Tibial nerve (tissue), 4 donors: ENCODE data around the gene MUC21.

Experiments
- EP300 ChIP-seq, 2 donors: sonication (generic); formaldehyde crosslinking; IDR thresholded peaks; one replicate each; pipeline ENCODE4 v1.6.1; 2017; ENCODE audit warnings: antibody characterized with exemption in 2 of 2, mild to moderate bottlenecking in 1 of 2
- POLR2A ChIP-seq, 2 donors: fragments of 450-650 bp; IDR thresholded peaks; one replicate each; pipeline ENCODE4 v1.6.1; 2017; ENCODE audit warnings: antibody characterized with exemption in 2 of 2, mild to moderate bottlenecking in 2 of 2, moderate library complexity in 2 of 2
- TF ChIP-seq, protein P1 (sequence below), 5 experiments: fragments of 200-600 bp in 3 of 5; fragments of 450-650 bp in 2 of 5; sonication (generic) in 3 of 5; IDR thresholded peaks; one replicate each; pipeline ENCODE4 v1.5.1; 2016 to 2019; ENCODE audit warnings: antibody characterized with exemption in 5 of 5, mild to moderate bottlenecking in 3 of 5, moderate library complexity in 2 of 5

DNA sequence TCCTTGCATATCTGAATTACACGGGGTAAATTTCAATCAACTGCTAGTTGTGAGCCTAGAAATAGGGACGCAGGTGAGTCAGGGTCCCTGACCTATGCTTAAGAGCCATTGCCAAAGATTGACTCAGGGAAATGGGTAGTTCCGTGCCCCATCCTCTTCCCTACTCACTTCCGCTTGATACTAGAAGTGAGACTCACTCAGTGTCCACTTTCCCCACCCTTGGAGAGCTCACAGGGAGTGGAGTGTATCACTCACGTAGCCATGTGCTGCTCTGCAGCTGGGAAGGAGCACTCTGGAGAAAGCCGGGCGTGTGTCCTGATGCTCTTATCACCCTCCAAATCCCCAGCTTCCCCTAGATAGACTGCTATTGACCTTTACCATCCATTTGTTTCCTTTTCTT is 26.2 kb downstream of the MUC21 start:
- TF ChIP-seq, protein P1, sequence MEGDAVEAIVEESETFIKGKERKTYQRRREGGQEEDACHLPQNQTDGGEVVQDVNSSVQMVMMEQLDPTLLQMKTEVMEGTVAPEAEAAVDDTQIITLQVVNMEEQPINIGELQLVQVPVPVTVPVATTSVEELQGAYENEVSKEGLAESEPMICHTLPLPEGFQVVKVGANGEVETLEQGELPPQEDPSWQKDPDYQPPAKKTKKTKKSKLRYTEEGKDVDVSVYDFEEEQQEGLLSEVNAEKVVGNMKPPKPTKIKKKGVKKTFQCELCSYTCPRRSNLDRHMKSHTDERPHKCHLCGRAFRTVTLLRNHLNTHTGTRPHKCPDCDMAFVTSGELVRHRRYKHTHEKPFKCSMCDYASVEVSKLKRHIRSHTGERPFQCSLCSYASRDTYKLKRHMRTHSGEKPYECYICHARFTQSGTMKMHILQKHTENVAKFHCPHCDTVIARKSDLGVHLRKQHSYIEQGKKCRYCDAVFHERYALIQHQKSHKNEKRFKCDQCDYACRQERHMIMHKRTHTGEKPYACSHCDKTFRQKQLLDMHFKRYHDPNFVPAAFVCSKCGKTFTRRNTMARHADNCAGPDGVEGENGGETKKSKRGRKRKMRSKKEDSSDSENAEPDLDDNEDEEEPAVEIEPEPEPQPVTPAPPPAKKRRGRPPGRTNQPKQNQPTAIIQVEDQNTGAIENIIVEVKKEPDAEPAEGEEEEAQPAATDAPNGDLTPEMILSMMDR (IDR thresholded peaks at IDR 0.05): no peak
- no peak for TF ChIP-seq POLR2A (IDR thresholded peaks at IDR 0.05)
- no peak for TF ChIP-seq EP300 (IDR thresholded peaks at IDR 0.05)
